ENCODE measurements around the gene RAB44.
"Not testable (repeated sequence)": the region's sequence is repeated elsewhere in the genome, so short reads cannot be mapped to it uniquely, and the experiment has no call there.

RAB44 gene

GRCh38 chr6:36697481-36697903 lies at the start of gene RAB44:
RAB44 (plus strand) TSS chr6:36697826; CDS start chr6:36704236, 6,410 bp downstream.
- DNase-seq (ENCODE audit: low read depth): no peak
- TF ChIP-seq CTCF (conservative IDR thresholded peaks at IDR 0.05; ENCODE audit: low read depth, low read length): no peak
- H3K4me3 ChIP-seq (ENCODE audit: low read length): no peak within 1 kb of the TSS

GRCh38 chr6:36649086-36649485 lies 48.5 kb upstream of the RAB44 start:
- no peak overlapping the region for H3K4me3 ChIP-seq (ENCODE audit: low read length)
- TF ChIP-seq CTCF (conservative IDR thresholded peaks at IDR 0.05; ENCODE audit: low read depth, low read length): no peak
- no peak for DNase-seq (ENCODE audit: low read depth)

- TF ChIP-seq CTCF (conservative IDR thresholded peaks at IDR 0.05; ENCODE audit: low read depth, low read length): no peak
- H3K4me3 ChIP-seq (ENCODE audit: low read length): no peak overlapping the region
- no peak for DNase-seq (ENCODE audit: low read depth)
These were observed 47.7 kb upstream of the RAB44 start for GRCh38 chr6:36649701-36650484.

GRCh38 chr6:36650848-36651478 lies 46.7 kb upstream of the RAB44 start:
- DNase-seq (ENCODE audit: low read depth): no peak
- H3K4me3 ChIP-seq (ENCODE audit: low read length): no peak overlapping the region
- TF ChIP-seq CTCF (conservative IDR thresholded peaks at IDR 0.05; ENCODE audit: low read depth, low read length): no peak

- H3K4me3 ChIP-seq (ENCODE audit: low read length): no peak overlapping the region
- TF ChIP-seq CTCF (conservative IDR thresholded peaks at IDR 0.05; ENCODE audit: low read depth, low read length): no peak
- DNase-seq (ENCODE audit: low read depth): no peak
These were observed 45.8 kb upstream of the RAB44 start for GRCh38 chr6:36651659-36652379.

- H3K4me3 ChIP-seq (ENCODE audit: low read length); DNase-seq (ENCODE audit: low read depth): not testable (repeated sequence)
These were observed 43.2 kb upstream of the RAB44 start for GRCh38 chr6:36654469-36654868.

GRCh38 chr6:36655085-36655724 lies 42.4 kb upstream of the RAB44 start:
- DNase-seq (ENCODE audit: low read depth): no peak
- no peak overlapping the region for H3K4me3 ChIP-seq (ENCODE audit: low read length)
- TF ChIP-seq CTCF (conservative IDR thresholded peaks at IDR 0.05; ENCODE audit: low read depth, low read length): no peak
